Ovary (tissue), 9 donors: Measurements from ENCODE around the gene GGCX. TPM values are rescaled to one million over a fixed set of nuclear protein-coding genes. Genes with fewer than 3 reads are reported as not detected.
"Not testable (repeated sequence)": the region's sequence is repeated elsewhere in the genome, so short reads cannot be mapped to it uniquely, and the experiment has no call there.

Experiments used
- DNase-seq, 5 donors: peaks; one replicate each; pipeline ENCODE4 v3.0.0-alpha.2; 2019 to 2020
- H3K27ac ChIP-seq, 2 donors: fragments of 200-600 bp; one replicate each; pipeline versions ENCODE4 v1.5.1 to v1.8.0; 2019 to 2022
- H3K27me3 ChIP-seq: fragments of 200-600 bp; one replicate; pipeline ENCODE4 v1.8.0; 2022
- H3K36me3 ChIP-seq: fragments of 200-600 bp; sonication (generic); one replicate; pipeline ENCODE4 v1.5.1; 2019
- H3K4me1 ChIP-seq: one replicate; pipeline ENCODE4 v1.8.1; 2013; ENCODE audit warnings: mild to moderate bottlenecking, moderate library complexity; ENCODE audit not compliant: insufficient read depth
- H3K4me3 ChIP-seq: fragments of 200-600 bp; sonication (generic); one replicate; pipeline ENCODE4 v1.5.1; 2017
- H3K9me3 ChIP-seq, 2 donors: fragments of 200-600 bp in 1 of 2; sonication (generic) in 1 of 2; one replicate each; pipeline versions ENCODE4 v1.5.1 to v1.8.1; 2013 to 2019; ENCODE audit warnings: mild to moderate bottlenecking in 1 of 2, moderate library complexity in 1 of 2
- EP300 ChIP-seq: sonication (generic); formaldehyde crosslinking; IDR thresholded peaks from one replicate; pipeline ENCODE4 v1.6.1; 2017; ENCODE audit warnings: antibody characterized with exemption
- POLR2A ChIP-seq: fragments of 450-650 bp; IDR thresholded peaks from one replicate; pipeline ENCODE4 v1.6.1; 2017; ENCODE audit warnings: antibody characterized with exemption, mild to moderate bottlenecking, moderate library complexity
- whole genome bisulfite sequencing, 3 donors: extraction: QIAGEN DNeasy Blood & Tissue Kit in 1 of 3; methylation state at CpG; one replicate each; pipeline versions ENCODE4 v1.1.5 to v1.1.7; 2013 to 2017; 5-methylcytosine and 5-hydroxymethylcytosine counted together
- intact Hi-C, 4 donors: fragments of 100-400 bp; cut with DNase I; formaldehyde crosslinking; loops; one replicate each; pipeline versions ENCODE4 v1.11.0 to v1.15.1; 2022 to 2023
- polyA plus RNA-seq, 2 donors: library from polyadenylated mRNA; stranded (reverse); fragments of 200-250 nt in 1 of 2; fragments of 350-450 nt in 1 of 2; fragmentation: Illumina TruSeq in 1 of 2; extraction: RNeasy Lipid Tissue Mini Kit (QIAGEN cat#74804) in 1 of 2; gene quantifications; one replicate each; pipeline ENCODE4 v1.2.3, GENCODE V29; 2013 to 2014
- total RNA-seq, 7 donors: library from RNA; depleted of rRNA in 2 of 7; stranded (reverse); fragments of >200 nt in 2 of 7; fragmentation: NEBNext Ultra II Directional in 3 of 7; extraction: Animal tissue kit (Norgen Biotek cat#: 25700) in 3 of 7; gene quantifications; one replicate each; pipeline versions ENCODE4 v1.1.0 to v1.2.4, GENCODE V29; 2016 to 2023
- TF ChIP-seq, protein P1 (sequence below), 3 donors: fragments of 450-650 bp in 2 of 3; fragments of 200-600 bp in 1 of 3; IDR thresholded peaks; one replicate each; pipeline versions ENCODE4 v1.5.1 to v1.8.0; 2016 to 2022; ENCODE audit warnings: antibody characterized with exemption in 3 of 3, mild to moderate bottlenecking in 1 of 3
- donor health status: DM: no; HTN: no; CAD: no; lungs with moderate emphysema.
- donor health status: DM: no; HTN: no; CAD: no.
- donor health status: Bipolar disorder and iron deficiency.
- donor health status: DM: yes; HTN: yes; CAD: no.
- donor health status: DM: no; HTN: no; CAD: no.
- donor health status: DM: yes; HTN: yes; CAD: no.

The GGCX gene
- total and polyA plus RNA-seq, 9 donors: 14.2 to 35.5 (median 33.3) TPM

DNA sequence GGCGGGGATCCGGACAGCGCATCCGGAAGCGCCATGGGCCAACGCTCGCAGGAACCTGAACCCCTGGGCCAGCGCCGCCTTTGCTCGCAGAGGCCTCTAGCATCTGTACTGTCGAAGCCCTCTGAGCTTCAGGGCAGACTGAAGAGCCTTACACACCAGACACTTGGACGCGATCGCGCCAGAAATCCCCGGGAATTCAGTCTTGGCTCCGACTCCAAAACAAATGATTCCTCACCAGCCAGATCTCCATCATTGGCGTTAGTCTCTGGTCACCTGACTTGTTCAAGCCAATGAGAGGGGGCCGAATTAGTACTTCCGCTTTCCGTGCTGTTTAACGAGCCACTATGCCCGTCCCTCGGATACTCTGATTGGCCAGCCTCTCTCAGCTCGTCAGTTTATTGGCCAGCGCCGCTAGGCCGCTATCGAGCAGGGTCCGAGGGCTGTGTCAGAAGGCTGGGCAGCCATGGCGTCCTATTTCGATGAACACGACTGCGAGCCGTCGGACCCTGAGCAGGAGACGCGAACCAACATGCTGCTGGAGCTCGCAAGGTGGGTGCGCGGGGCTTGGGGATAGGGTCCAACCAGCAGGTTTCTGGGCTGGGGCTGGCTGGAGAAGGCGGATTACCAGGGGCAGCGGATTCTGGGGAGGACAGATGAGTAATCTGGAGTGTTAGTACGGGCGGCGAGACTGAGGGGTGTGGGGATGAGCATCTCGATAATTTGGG, 34.2 kb upstream of the GGCX start, which contains the start of gene RNF181:
Gene RNF181, plus strand, starts transcription at position 445 of the 725 bp plus-strand sequence. Its CDS starts 19 bp downstream, at position 464.
- intact Hi-C loops: no loop called here

DNA sequence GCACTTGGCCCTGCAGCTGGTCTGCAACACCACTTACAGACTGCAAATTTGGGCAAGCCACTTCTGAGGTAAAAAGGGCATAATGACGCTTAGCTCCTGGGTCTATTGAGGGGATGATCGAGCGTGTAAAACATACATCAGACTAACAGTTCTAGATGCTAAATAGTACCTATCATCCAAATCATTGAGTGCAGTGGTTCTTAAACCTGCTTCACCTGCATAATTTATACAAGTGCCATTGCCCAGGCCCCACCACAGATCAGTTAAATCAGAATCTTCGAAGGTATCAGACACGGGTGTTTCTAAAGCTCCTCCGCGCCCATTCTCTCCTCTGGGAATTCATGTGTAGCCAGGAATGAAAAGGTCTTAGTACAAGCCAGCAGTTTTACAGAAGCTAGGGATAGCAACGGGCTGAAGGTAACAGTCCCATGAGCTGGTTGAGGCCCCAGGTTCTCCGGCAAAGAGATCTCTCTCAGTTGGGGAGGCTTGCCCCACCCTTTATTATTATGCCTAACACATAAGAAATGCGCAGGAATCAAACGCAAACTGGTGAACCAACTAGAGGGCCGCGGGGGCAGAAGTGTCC, 33.5 kb upstream of the GGCX start:
- peak overlapping the region; percentile 11 to 74 for H3K27ac ChIP-seq
- no peaks in the 10 kb centered on the region for H3K27me3 ChIP-seq
- no peaks in the 10 kb centered on the region for H3K36me3 ChIP-seq
- 18 to 24% (median 18%) methylated on average over 13 of the region's 13 CpGs for WGBS, 3 donors
- H3K4me3 ChIP-seq: peak overlapping the region; percentile 83
- no peak for DNase-seq
- intact Hi-C loops: no loop called here
- H3K4me1 ChIP-seq: peaks cover 22% of the 10 kb centered on the region
- H3K9me3 ChIP-seq: no peaks in the 10 kb centered on the region
- no peak for TF ChIP-seq POLR2A
- no peak for TF ChIP-seq EP300
- TF ChIP-seq, protein P1, sequence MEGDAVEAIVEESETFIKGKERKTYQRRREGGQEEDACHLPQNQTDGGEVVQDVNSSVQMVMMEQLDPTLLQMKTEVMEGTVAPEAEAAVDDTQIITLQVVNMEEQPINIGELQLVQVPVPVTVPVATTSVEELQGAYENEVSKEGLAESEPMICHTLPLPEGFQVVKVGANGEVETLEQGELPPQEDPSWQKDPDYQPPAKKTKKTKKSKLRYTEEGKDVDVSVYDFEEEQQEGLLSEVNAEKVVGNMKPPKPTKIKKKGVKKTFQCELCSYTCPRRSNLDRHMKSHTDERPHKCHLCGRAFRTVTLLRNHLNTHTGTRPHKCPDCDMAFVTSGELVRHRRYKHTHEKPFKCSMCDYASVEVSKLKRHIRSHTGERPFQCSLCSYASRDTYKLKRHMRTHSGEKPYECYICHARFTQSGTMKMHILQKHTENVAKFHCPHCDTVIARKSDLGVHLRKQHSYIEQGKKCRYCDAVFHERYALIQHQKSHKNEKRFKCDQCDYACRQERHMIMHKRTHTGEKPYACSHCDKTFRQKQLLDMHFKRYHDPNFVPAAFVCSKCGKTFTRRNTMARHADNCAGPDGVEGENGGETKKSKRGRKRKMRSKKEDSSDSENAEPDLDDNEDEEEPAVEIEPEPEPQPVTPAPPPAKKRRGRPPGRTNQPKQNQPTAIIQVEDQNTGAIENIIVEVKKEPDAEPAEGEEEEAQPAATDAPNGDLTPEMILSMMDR (IDR thresholded peaks at IDR 0.05): no peak

More for the DNA sequence above, 34.2 kb upstream of the GGCX start, which contains the start of gene RNF181:
- 0% methylated on average over 37 to 47 of the region's 47 CpGs for WGBS, 3 donors
- H3K9me3 ChIP-seq: no peaks in the 10 kb centered on the region
- peak; percentile 88 for TF ChIP-seq POLR2A
- TF ChIP-seq, protein P1 (IDR thresholded peaks at IDR 0.05): no peak
- peak within 1 kb of the TSS; percentile 83 for H3K4me3 ChIP-seq
- peak within 1 kb of the TSS; percentile 11 to 74 for H3K27ac ChIP-seq
- peaks cover 17% of the 10 kb centered on the region for H3K4me1 ChIP-seq
- no peaks in the 10 kb centered on the region for H3K27me3 ChIP-seq
- no peaks in the 10 kb centered on the region for H3K36me3 ChIP-seq
- peak; percentile 91 to 95 (median 92) for DNase-seq

DNA sequence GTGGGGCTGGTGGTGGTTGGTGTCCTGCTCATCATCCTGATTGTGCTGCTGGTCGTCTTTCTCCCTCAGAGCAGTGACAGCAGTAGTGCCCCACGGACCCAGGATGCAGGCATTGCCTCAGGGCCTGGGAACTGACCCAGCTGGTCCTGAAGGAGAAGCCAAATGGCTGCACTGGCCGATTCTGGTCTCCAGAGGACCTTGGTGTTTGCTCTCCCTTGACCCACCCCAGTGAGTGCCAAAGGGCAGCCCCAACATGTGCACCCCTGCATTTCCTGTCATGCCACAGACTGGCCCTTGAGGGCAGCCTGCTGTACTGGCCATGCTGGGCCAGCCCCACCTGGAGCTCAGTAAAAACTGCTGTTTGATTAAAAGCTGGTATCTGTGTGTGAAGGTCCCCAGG, 31.7 kb upstream of the GGCX start:
- H3K27ac ChIP-seq: no peak overlapping the region
- peaks cover 27% of the 10 kb centered on the region for H3K4me1 ChIP-seq
- intact Hi-C loops: no loop called here
- H3K4me3 ChIP-seq: no peak overlapping the region
- TF ChIP-seq, protein P1 (IDR thresholded peaks at IDR 0.05): no peak
- TF ChIP-seq POLR2A (no peak), EP300 (no peak)
- WGBS, 3 donors: 60 to 77% (median 69%) methylated on average over 3 of the region's 3 CpGs
- no peaks in the 10 kb centered on the region for H3K27me3 ChIP-seq
- DNase-seq: no peak
- no peaks in the 10 kb centered on the region for H3K36me3 ChIP-seq
- H3K9me3 ChIP-seq: no peaks in the 10 kb centered on the region

DNA sequence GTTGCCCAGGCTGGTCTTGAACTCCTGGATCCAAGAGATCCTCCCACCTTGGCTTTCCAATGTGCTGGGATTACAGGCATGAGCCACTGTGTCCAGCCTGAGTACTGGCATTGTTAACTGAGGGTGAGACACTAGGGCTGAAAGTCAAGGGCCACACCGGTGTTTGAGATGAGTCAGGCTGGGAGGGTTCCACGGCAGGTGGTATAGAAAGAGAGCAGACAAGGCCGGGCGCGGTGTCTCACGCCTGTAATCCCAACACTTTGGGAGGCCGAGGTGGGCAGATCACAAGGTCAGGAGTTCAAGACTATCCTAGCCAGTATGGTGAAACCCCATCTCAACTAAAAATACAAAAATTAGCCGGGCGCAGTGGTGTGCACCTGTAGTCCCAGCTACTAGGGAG, 31.0 kb upstream of the GGCX start:
- 94 to 96% (median 94%) methylated on average over 9 of the region's 9 CpGs for WGBS, 3 donors
- H3K4me3 ChIP-seq, DNase-seq, intact Hi-C loops, H3K27me3 ChIP-seq, H3K36me3 ChIP-seq, H3K9me3 ChIP-seq, H3K27ac ChIP-seq: not testable (repeated sequence)
- peaks cover 27% of the 10 kb centered on the region for H3K4me1 ChIP-seq

DNA sequence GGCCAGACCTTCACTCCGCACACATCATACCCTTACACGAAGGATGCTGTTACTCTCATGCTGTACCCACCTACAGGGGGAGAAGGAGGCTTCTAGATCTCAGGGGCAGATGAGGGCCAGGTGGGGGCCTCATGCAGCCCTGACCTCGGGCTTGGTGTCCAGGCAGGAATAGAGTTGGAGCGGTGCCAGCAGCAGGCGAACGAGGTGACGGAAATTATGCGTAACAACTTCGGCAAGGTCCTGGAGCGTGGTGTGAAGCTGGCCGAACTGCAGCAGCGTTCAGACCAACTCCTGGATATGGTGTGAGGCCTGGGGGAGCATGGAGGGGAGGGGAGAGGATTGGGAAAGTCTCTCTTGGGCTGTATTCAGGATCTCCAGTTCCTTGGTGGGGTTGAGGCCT, 30.3 kb upstream of the GGCX start:
- no peaks in the 10 kb centered on the region for H3K36me3 ChIP-seq
- 77 to 86% (median 81%) methylated on average over 12 of the region's 12 CpGs for WGBS, 3 donors
- DNase-seq: no peak
- H3K4me3 ChIP-seq: no peak overlapping the region
- no peaks in the 10 kb centered on the region for H3K9me3 ChIP-seq
- TF ChIP-seq, protein P1 (IDR thresholded peaks at IDR 0.05): no peak
- TF ChIP-seq EP300: no peak
- no peak for TF ChIP-seq POLR2A
- H3K27ac ChIP-seq: peak overlapping the region; percentile 40 to 57
- H3K4me1 ChIP-seq: peaks cover 27% of the 10 kb centered on the region
- intact Hi-C loops: no loop called here
- no peaks in the 10 kb centered on the region for H3K27me3 ChIP-seq
